ENCODE data around the gene WWC2.

WWC2 gene

DNA sequence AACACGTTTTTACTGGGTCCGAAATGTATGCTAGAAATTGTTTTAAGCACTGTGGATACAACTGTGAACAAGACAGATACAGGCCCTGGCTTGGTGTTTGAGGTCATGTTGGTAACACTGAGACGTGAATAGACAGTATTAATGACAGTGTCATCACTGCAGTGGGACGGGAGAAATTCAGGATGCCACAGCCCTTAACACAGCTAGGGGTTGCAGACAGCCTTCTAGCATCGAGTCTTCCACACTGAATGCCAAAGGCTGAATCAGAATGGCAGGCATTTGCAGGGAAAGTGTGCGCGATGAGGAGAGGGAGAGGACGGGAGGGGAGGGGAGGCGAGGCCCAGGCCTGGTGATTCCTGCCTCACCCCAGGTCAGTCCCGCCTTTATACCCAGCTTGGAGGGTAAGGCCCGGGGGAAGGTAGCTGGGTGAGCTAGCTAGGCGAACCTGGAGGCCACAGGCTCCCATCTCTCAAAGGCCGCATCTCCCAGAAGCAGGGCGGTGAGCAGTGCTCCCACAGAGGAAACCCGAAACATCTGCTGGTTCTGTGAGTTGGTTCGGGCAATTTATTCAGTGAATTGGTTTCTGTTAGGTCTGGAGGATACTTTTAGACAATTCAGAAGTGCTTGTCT, 267.3 kb downstream of the WWC2 start:
- no peaks in the 10 kb centered on the region for H3K9me3 ChIP-seq (ENCODE audit: low read length)
- no peak overlapping the region for H3K9ac ChIP-seq (ENCODE audit: low read length)
- H3K4me3 ChIP-seq (ENCODE audit: low read depth in 1 of 2, low read length in 2 of 2): no peak overlapping the region
- H3K36me3 ChIP-seq (ENCODE audit: insufficient read depth, low read length): no peaks in the 10 kb centered on the region
- H3K27ac ChIP-seq (ENCODE audit: low read depth, low read length): no peak overlapping the region
- no peaks in the 10 kb centered on the region for H3K27me3 ChIP-seq (ENCODE audit: control insufficient read depth in 1 of 2, insufficient read depth in 2 of 2, low read length in 2 of 2)
- no peaks in the 10 kb centered on the region for H3K4me1 ChIP-seq (ENCODE audit: insufficient read depth, low read length)

- Histone ChIP-seq H3K4me1 (ENCODE audit: insufficient read depth, low read length) (no peaks in the 10 kb centered on the region), H3K27me3 (ENCODE audit: control insufficient read depth in 1 of 2, insufficient read depth in 2 of 2, low read length in 2 of 2) (no peaks in the 10 kb centered on the region), H3K36me3 (ENCODE audit: insufficient read depth, low read length) (no peaks in the 10 kb centered on the region), H3K9ac (ENCODE audit: low read length) (no peak overlapping the region), H3K4me3 (ENCODE audit: low read depth in 1 of 2, low read length in 2 of 2) (no peak overlapping the region), H3K27ac (ENCODE audit: low read depth, low read length) (no peak overlapping the region), H3K9me3 (ENCODE audit: low read length) (peaks cover 4% of the 10 kb centered on the region)
These were observed 270.0 kb downstream of the WWC2 start for GRCh38 chr4:183369073-183369472.

All from muscle layer of colon (tissue), 2 donors.